GM12872 (cell line): ENCODE data around the gene TUNAR.

Experiments used
- CTCF ChIP-seq: IDR thresholded peaks from 3 replicates; pipeline ENCODE4 v1.5.1; 2011; ENCODE audit warnings: low read depth, mild to moderate bottlenecking, low read length, moderate library complexity; ENCODE audit not compliant: insufficient read depth

Gene TUNAR

GRCh38 chr14:95911456-95911855, 34.8 kb downstream of the TUNAR start:
- no peak for TF ChIP-seq CTCF

- no peak for TF ChIP-seq CTCF
Measured at GRCh38 chr14:95915330-95915729, 38.7 kb downstream of the TUNAR start.

GRCh38 chr14:95918466-95918865, 41.8 kb downstream of the TUNAR start:
- no peak for TF ChIP-seq CTCF

- TF ChIP-seq CTCF = no peak
Measured at GRCh38 chr14:95920769-95921438, 44.3 kb downstream of the TUNAR start.

- TF ChIP-seq CTCF = no peak
Measured at GRCh38 chr14:95922080-95922479, 45.4 kb downstream of the TUNAR start.

GRCh38 chr14:95928751-95929150, 52.1 kb downstream of the TUNAR start:
- TF ChIP-seq CTCF = no peak

GRCh38 chr14:95931384-95931783, 54.8 kb downstream of the TUNAR start:
- no peak for TF ChIP-seq CTCF
